ENCODE results near the gene HPS3.
"Not testable (repeated sequence)": the region's sequence is repeated elsewhere in the genome, so short reads cannot be mapped to it uniquely, and the experiment has no call there.

HPS3 gene

GRCh38 chr3:149195221-149195620 is 65.8 kb downstream of the HPS3 start:
- Histone ChIP-seq H3K9ac (ENCODE audit: low read length) (no peak overlapping the region), H3K27me3 (ENCODE audit: control insufficient read depth, insufficient read depth, low read length) (no peaks in the 10 kb centered on the region), H3K4me1 (ENCODE audit: control insufficient read depth, low read depth, low read length) (peaks cover 61% of the 10 kb centered on the region), H3K36me3 (ENCODE audit: control insufficient read depth, low read depth, low read length) (no peaks in the 10 kb centered on the region), H3K27ac (ENCODE audit: low read length) (peak overlapping the region; percentile 48), H3K9me3 (ENCODE audit: control insufficient read depth, low read depth, low read length) (no peaks in the 10 kb centered on the region), H3K4me3 (ENCODE audit: low read length) (no peak overlapping the region)

- Histone ChIP-seq H3K27ac (ENCODE audit: low read length) (peak overlapping the region; percentile 95), H3K4me3 (ENCODE audit: low read length) (peak overlapping the region; percentile 45), H3K4me1 (ENCODE audit: control insufficient read depth, low read depth, low read length) (peaks cover 48% of the 10 kb centered on the region), H3K9ac (ENCODE audit: low read length) (peak overlapping the region; percentile 74)
- H3K27me3 ChIP-seq (ENCODE audit: control insufficient read depth, insufficient read depth, low read length); H3K36me3 ChIP-seq (ENCODE audit: control insufficient read depth, low read depth, low read length); H3K9me3 ChIP-seq (ENCODE audit: control insufficient read depth, low read depth, low read length): not testable (repeated sequence)
These were observed 67.6 kb downstream of the HPS3 start for GRCh38 chr3:149196805-149197592.

- no peaks in the 10 kb centered on the region for H3K9me3 ChIP-seq (ENCODE audit: control insufficient read depth, low read depth, low read length)
- H3K4me3 ChIP-seq (ENCODE audit: low read length) = peak overlapping the region; percentile 45
- no peaks in the 10 kb centered on the region for H3K27me3 ChIP-seq (ENCODE audit: control insufficient read depth, insufficient read depth, low read length)
- H3K27ac ChIP-seq (ENCODE audit: low read length) = peak overlapping the region; percentile 94
- peak overlapping the region; percentile 74 for H3K9ac ChIP-seq (ENCODE audit: low read length)
- no peaks in the 10 kb centered on the region for H3K36me3 ChIP-seq (ENCODE audit: control insufficient read depth, low read depth, low read length)
- H3K4me1 ChIP-seq (ENCODE audit: control insufficient read depth, low read depth, low read length) = peaks cover 48% of the 10 kb centered on the region
These were observed 68.2 kb downstream of the HPS3 start for GRCh38 chr3:149197669-149198068.

DNA sequence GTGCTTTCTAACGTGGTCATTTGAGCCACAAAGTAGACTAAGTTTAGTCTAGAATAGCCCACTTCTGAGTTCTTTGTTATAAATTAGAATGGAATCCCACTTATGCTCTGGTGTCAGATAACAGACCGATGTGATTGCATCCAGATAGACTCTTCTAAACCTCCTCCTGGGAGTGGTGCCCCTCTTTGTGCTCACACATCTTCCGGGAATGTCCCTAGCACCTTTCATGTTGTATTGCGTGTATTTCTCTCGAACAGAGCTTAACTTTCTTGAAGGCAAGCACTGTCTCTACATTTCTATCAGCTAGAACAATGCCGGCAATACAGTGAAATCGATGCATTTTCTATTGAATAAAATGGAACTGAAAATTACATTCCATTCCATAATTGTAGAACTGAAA is 69.2 kb downstream of the HPS3 start:
- Histone ChIP-seq H3K4me1 (ENCODE audit: control insufficient read depth, low read depth, low read length) (peaks cover 41% of the 10 kb centered on the region), H3K36me3 (ENCODE audit: control insufficient read depth, low read depth, low read length) (no peaks in the 10 kb centered on the region), H3K4me3 (ENCODE audit: low read length) (peak overlapping the region; percentile 45), H3K27me3 (ENCODE audit: control insufficient read depth, insufficient read depth, low read length) (no peaks in the 10 kb centered on the region), H3K9me3 (ENCODE audit: control insufficient read depth, low read depth, low read length) (no peaks in the 10 kb centered on the region), H3K9ac (ENCODE audit: low read length) (peak overlapping the region; percentile 74), H3K27ac (ENCODE audit: low read length) (peak overlapping the region; percentile 94)

- H3K9me3 ChIP-seq (ENCODE audit: control insufficient read depth, low read depth, low read length) = no peaks in the 10 kb centered on the region
- H3K27me3 ChIP-seq (ENCODE audit: control insufficient read depth, insufficient read depth, low read length) = no peaks in the 10 kb centered on the region
- peaks cover 35% of the 10 kb centered on the region for H3K4me1 ChIP-seq (ENCODE audit: control insufficient read depth, low read depth, low read length)
- peak overlapping the region; percentile 31 for H3K4me3 ChIP-seq (ENCODE audit: low read length)
- peak overlapping the region; percentile 20 for H3K9ac ChIP-seq (ENCODE audit: low read length)
- H3K36me3 ChIP-seq (ENCODE audit: control insufficient read depth, low read depth, low read length) = no peaks in the 10 kb centered on the region
- peak overlapping the region; percentile 84 for H3K27ac ChIP-seq (ENCODE audit: low read length)
These were observed 70.0 kb downstream of the HPS3 start for GRCh38 chr3:149199474-149199873.

- Histone ChIP-seq H3K27ac (ENCODE audit: low read length) (no peak overlapping the region), H3K36me3 (ENCODE audit: control insufficient read depth, low read depth, low read length) (no peaks in the 10 kb centered on the region), H3K4me1 (ENCODE audit: control insufficient read depth, low read depth, low read length) (peaks cover 9% of the 10 kb centered on the region), H3K27me3 (ENCODE audit: control insufficient read depth, insufficient read depth, low read length) (no peaks in the 10 kb centered on the region), H3K9me3 (ENCODE audit: control insufficient read depth, low read depth, low read length) (no peaks in the 10 kb centered on the region), H3K4me3 (ENCODE audit: low read length) (no peak overlapping the region), H3K9ac (ENCODE audit: low read length) (no peak overlapping the region)
These were observed 74.3 kb downstream of the HPS3 start for GRCh38 chr3:149203758-149204157.

DNA sequence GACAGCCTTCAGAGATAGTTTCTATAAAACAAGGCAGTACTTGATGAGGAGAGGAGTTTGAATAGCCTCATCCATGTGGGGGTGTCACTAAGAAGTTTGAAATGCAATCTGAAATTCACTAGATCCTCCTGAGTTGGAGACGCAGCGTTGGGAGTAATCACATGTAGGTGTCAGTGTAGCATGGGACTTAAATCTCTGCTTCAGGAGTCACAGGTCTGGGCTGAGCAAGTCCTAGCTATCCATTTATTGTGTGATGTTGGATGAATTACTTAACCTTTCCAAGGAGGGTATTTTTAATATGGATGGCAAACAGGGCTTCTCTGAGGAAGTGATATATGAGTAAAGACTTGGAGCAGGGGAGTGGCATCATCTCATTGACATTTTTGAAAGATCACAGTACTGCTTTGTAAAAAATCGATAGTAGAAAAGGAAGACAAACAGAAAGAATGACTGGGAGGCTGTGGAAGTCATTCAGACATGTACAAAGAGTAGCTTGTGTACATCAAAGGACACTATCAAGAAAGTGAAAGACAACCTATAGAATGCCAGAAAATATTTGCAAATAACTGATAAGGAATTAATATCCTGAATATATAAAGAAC is 75.1 kb downstream of the HPS3 start:
- Histone ChIP-seq H3K36me3 (ENCODE audit: control insufficient read depth, low read depth, low read length) (no peaks in the 10 kb centered on the region), H3K4me3 (ENCODE audit: low read length) (no peak overlapping the region), H3K9ac (ENCODE audit: low read length) (no peak overlapping the region), H3K9me3 (ENCODE audit: control insufficient read depth, low read depth, low read length) (no peaks in the 10 kb centered on the region), H3K27me3 (ENCODE audit: control insufficient read depth, insufficient read depth, low read length) (no peaks in the 10 kb centered on the region), H3K27ac (ENCODE audit: low read length) (no peak overlapping the region), H3K4me1 (ENCODE audit: control insufficient read depth, low read depth, low read length) (peaks cover 5% of the 10 kb centered on the region)

DNA sequence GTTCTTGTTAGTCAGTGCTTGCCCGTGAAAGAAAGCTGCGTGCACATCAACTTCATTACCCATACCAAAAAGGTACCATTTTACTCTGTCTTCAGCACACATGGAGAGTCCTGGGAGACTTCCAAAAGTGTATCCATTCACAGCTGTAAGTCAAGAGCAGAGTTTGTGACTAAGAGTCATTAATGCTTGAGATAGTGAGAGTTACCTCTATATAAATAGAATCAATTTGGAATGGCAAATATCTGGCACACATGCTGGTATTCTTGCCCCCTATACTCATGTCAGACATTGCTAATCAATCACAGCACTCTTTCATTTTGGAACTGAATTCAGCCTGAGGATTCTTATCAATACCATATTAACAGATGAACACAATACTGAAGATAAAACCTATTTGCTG is 78.0 kb downstream of the HPS3 start:
- Histone ChIP-seq H3K9ac (ENCODE audit: low read length) (no peak overlapping the region), H3K4me3 (ENCODE audit: low read length) (no peak overlapping the region), H3K27ac (ENCODE audit: low read length) (no peak overlapping the region), H3K4me1 (ENCODE audit: control insufficient read depth, low read depth, low read length) (no peaks in the 10 kb centered on the region), H3K9me3 (ENCODE audit: control insufficient read depth, low read depth, low read length) (no peaks in the 10 kb centered on the region), H3K27me3 (ENCODE audit: control insufficient read depth, insufficient read depth, low read length) (no peaks in the 10 kb centered on the region), H3K36me3 (ENCODE audit: control insufficient read depth, low read depth, low read length) (no peaks in the 10 kb centered on the region)

- Histone ChIP-seq H3K4me3 (ENCODE audit: low read length) (no peak overlapping the region), H3K27me3 (ENCODE audit: control insufficient read depth, insufficient read depth, low read length) (no peaks in the 10 kb centered on the region), H3K9me3 (ENCODE audit: control insufficient read depth, low read depth, low read length) (no peaks in the 10 kb centered on the region), H3K36me3 (ENCODE audit: control insufficient read depth, low read depth, low read length) (no peaks in the 10 kb centered on the region), H3K9ac (ENCODE audit: low read length) (no peak overlapping the region), H3K4me1 (ENCODE audit: control insufficient read depth, low read depth, low read length) (no peaks in the 10 kb centered on the region), H3K27ac (ENCODE audit: low read length) (no peak overlapping the region)
These were observed 80.0 kb downstream of the HPS3 start for GRCh38 chr3:149209431-149209830.

DNA sequence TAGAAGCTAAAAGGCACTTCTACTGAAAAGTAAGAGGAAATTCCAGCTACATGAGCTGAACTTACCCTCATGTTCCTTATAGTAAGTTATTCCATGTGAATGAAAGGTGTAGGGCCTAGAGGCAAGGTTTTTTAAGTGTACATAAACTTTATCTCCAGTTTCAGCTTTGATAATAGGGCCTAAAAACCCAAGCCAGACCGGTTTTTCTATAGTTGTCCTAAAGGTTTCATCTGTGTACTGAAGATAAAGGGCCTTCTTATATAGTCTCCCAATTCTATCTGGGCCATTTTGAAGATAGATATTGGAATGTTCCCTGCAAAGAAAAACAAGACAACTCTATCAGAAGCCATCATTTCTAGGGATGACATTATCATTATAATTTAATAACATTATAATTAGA is 82.9 kb downstream of the HPS3 start:
- Histone ChIP-seq H3K27me3 (ENCODE audit: control insufficient read depth, insufficient read depth, low read length) (no peaks in the 10 kb centered on the region), H3K4me3 (ENCODE audit: low read length) (no peak overlapping the region), H3K9ac (ENCODE audit: low read length) (no peak overlapping the region), H3K36me3 (ENCODE audit: control insufficient read depth, low read depth, low read length) (no peaks in the 10 kb centered on the region), H3K4me1 (ENCODE audit: control insufficient read depth, low read depth, low read length) (peaks cover 8% of the 10 kb centered on the region), H3K9me3 (ENCODE audit: control insufficient read depth, low read depth, low read length) (no peaks in the 10 kb centered on the region), H3K27ac (ENCODE audit: low read length) (no peak overlapping the region)

DNA sequence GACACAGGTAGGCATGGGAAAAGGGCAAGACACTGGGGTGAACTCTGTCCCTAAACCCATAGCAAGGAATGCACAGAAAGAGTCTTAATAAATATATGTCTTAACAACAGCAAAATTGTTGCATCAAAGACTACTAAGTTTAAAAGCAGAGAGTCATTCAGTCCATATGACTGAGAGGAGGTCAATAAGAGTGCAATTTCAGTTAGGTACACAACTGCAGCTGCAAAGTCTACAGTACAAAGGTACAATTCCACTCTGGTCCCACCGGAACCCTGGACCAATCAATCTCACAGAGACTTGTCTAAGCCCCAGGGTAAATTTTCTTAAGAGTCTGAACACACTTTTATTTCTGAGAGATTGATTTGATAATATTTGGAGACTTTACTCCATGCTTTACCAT is 85.3 kb downstream of the HPS3 start:
- H3K27me3 ChIP-seq (ENCODE audit: control insufficient read depth, insufficient read depth, low read length) = no peaks in the 10 kb centered on the region
- H3K9ac ChIP-seq (ENCODE audit: low read length) = no peak overlapping the region
- no peaks in the 10 kb centered on the region for H3K36me3 ChIP-seq (ENCODE audit: control insufficient read depth, low read depth, low read length)
- no peaks in the 10 kb centered on the region for H3K9me3 ChIP-seq (ENCODE audit: control insufficient read depth, low read depth, low read length)
- peaks cover 8% of the 10 kb centered on the region for H3K4me1 ChIP-seq (ENCODE audit: control insufficient read depth, low read depth, low read length)
- H3K27ac ChIP-seq (ENCODE audit: low read length) = no peak overlapping the region
- H3K4me3 ChIP-seq (ENCODE audit: low read length) = no peak overlapping the region

- Histone ChIP-seq H3K36me3 (ENCODE audit: control insufficient read depth, low read depth, low read length) (no peaks in the 10 kb centered on the region), H3K27ac (ENCODE audit: low read length) (no peak overlapping the region), H3K27me3 (ENCODE audit: control insufficient read depth, insufficient read depth, low read length) (no peaks in the 10 kb centered on the region), H3K4me3 (ENCODE audit: low read length) (no peak overlapping the region), H3K4me1 (ENCODE audit: control insufficient read depth, low read depth, low read length) (peaks cover 8% of the 10 kb centered on the region), H3K9ac (ENCODE audit: low read length) (no peak overlapping the region), H3K9me3 (ENCODE audit: control insufficient read depth, low read depth, low read length) (no peaks in the 10 kb centered on the region)
These were observed 86.1 kb downstream of the HPS3 start for GRCh38 chr3:149215515-149215914.
